IMR-90 (cell line): ENCODE data around the gene OR4N2. TPM values are rescaled to one million over a fixed set of nuclear protein-coding genes. Genes with fewer than 3 reads are reported as not detected.

Experiments used
- ATAC-seq: fragments of 200-7000 bp; cut with Tn5 transposase; 2 replicates; pipeline ENCODE4 v1.9.1; 2020; ENCODE audit warnings: low read depth, mild to moderate bottlenecking, moderate library complexity
- BruUV-seq: library from RNA; stranded (reverse); fragments of 400-500 nt; replicated peaks from 2 replicates; lab custom pipeline; 2021; lab: Mats Ljungman, UMichigan
- CTCF ChIA-PET: fragments of 300-600 bp; formaldehyde crosslinking; extraction: SDS; loops from one replicate; lab custom pipeline; 2021; ENCODE audit warnings: antibody characterized with exemption; lab: Yijun Ruan, JAX
- POLR2A ChIA-PET: fragments of 300-600 bp; sonication (Branson Sonifier 250); formaldehyde crosslinking; loops from one replicate; lab custom pipeline; 2022; ENCODE audit warnings: antibody characterized with exemption; ENCODE audit not compliant: unreplicated experiment; lab: Charles Lee
- DNase-seq: peaks from one replicate; pipeline ENCODE4 v3.0.0; 2013
- H2AFZ ChIP-seq: replicated peaks from 2 replicates; pipeline ENCODE3; 2013; ENCODE audit warnings: low read length, mild to moderate bottlenecking; ENCODE audit not compliant: poor library complexity
- H2AK5ac ChIP-seq: 2 replicates; pipeline ENCODE4 v1.6.1; 2013; ENCODE audit warnings: low read depth, low read length, inconsistent platforms
- H2AK9ac ChIP-seq: replicated peaks from 2 replicates; pipeline ENCODE3; 2013; ENCODE audit warnings: mild to moderate bottlenecking, low read depth, low read length, moderate library complexity; ENCODE audit not compliant: poor library complexity
- H2BK120ac ChIP-seq: 2 replicates; pipeline ENCODE4 v1.6.1; 2013; ENCODE audit warnings: low read depth, low read length, inconsistent platforms
- H2BK15ac ChIP-seq: 3 replicates; pipeline ENCODE4 v1.6.1; 2013; ENCODE audit warnings: low read depth, low read length, inconsistent platforms
- H2BK20ac ChIP-seq: 2 replicates; pipeline ENCODE4 v1.6.1; 2013; ENCODE audit warnings: low read depth, mild to moderate bottlenecking, inconsistent platforms, low read length, moderate library complexity
- H2BK5ac ChIP-seq: 2 replicates; pipeline ENCODE4 v1.6.1; 2013; ENCODE audit warnings: mild to moderate bottlenecking, low read depth, low read length, inconsistent platforms; ENCODE audit not compliant: poor library complexity, severe bottlenecking
- H3K14ac ChIP-seq: replicated peaks from 2 replicates; pipeline ENCODE4 v1.6.1; 2013; ENCODE audit warnings: low read depth, low read length, inconsistent platforms
- H3K18ac ChIP-seq: 2 replicates; pipeline ENCODE4 v1.6.1; 2013; ENCODE audit warnings: low read depth, low read length, control low read depth
- H3K23ac ChIP-seq: 2 replicates; pipeline ENCODE4 v1.6.1; 2013; ENCODE audit warnings: low read depth, low read length, inconsistent platforms
- H3K27ac ChIP-seq: 2 replicates; pipeline ENCODE4 v1.5.1; 2013; ENCODE audit warnings: mild to moderate bottlenecking, control low read depth, low read length; ENCODE audit not compliant: insufficient read depth
- H3K27me3 ChIP-seq: 2 replicates; pipeline ENCODE4 v1.6.1; 2013; ENCODE audit warnings: low read length; ENCODE audit not compliant: control insufficient read depth, insufficient read depth
- H3K36me3 ChIP-seq: 2 replicates; pipeline ENCODE4 v1.6.1; 2013; ENCODE audit warnings: low read length, mixed read lengths; ENCODE audit not compliant: control insufficient read depth, insufficient read depth
- H3K4ac ChIP-seq: 2 replicates; pipeline ENCODE4 v1.6.1; 2013; ENCODE audit warnings: low read depth, low read length, inconsistent platforms
- H3K4me1 ChIP-seq: 2 replicates; pipeline ENCODE4 v1.6.1; 2013; ENCODE audit warnings: low read length, mixed read lengths; ENCODE audit not compliant: control insufficient read depth, insufficient read depth
- H3K4me2 ChIP-seq: 2 replicates; pipeline ENCODE4 v1.6.1; 2013; ENCODE audit warnings: low read depth, mild to moderate bottlenecking, control low read depth, low read length, moderate library complexity
- H3K4me3 ChIP-seq: 2 replicates; pipeline ENCODE4 v1.5.1; 2013; ENCODE audit warnings: low read depth, mild to moderate bottlenecking, control low read depth, low read length, moderate library complexity; ENCODE audit not compliant: insufficient read depth
- H3K56ac ChIP-seq: 2 replicates; pipeline ENCODE4 v1.6.1; 2013; ENCODE audit warnings: low read length, inconsistent platforms; ENCODE audit not compliant: insufficient read depth; ENCODE audit errors: extremely low read depth
- H3K79me1 ChIP-seq, 2 experiments: 2 replicates each; pipeline ENCODE4 v1.6.1; 2013; ENCODE audit warnings: low read length in 2 of 2, inconsistent platforms in 1 of 2, low read depth in 1 of 2
- H3K9ac ChIP-seq: 2 replicates; pipeline ENCODE4 v1.6.1; 2013; ENCODE audit warnings: low read depth, low read length, control low read depth
- H3K9me1 ChIP-seq: 2 replicates; pipeline ENCODE4 v1.6.1; 2013; ENCODE audit warnings: low read length, inconsistent platforms; ENCODE audit not compliant: insufficient read depth
- H3K9me3 ChIP-seq: 2 replicates; pipeline ENCODE4 v1.6.1; 2013; ENCODE audit warnings: low read length; ENCODE audit not compliant: control insufficient read depth, insufficient read depth
- H4K20me1 ChIP-seq: 2 replicates; pipeline ENCODE4 v1.6.1; 2013; ENCODE audit warnings: low read length, inconsistent platforms; ENCODE audit not compliant: insufficient read depth
- H4K5ac ChIP-seq: 2 replicates; pipeline ENCODE4 v1.6.1; 2013; ENCODE audit warnings: mild to moderate bottlenecking, low read depth, low read length, control low read depth
- H4K8ac ChIP-seq, 2 experiments: 2 replicates each; pipeline ENCODE4 v1.6.1; 2013; ENCODE audit warnings: low read depth in 2 of 2, low read length in 2 of 2, control low read depth in 1 of 2, inconsistent platforms in 1 of 2
- H4K91ac ChIP-seq: 2 replicates; pipeline ENCODE4 v1.6.1; 2013; ENCODE audit warnings: low read depth, low read length, inconsistent platforms; ENCODE audit not compliant: insufficient read depth
- FOS ChIP-seq: fragments of 150-350 bp; IDR thresholded peaks from 2 replicates; pipeline ENCODE4 v1.6.1; 2016; ENCODE audit warnings: low read depth, low read length
- MAFK ChIP-seq: IDR thresholded peaks from 2 replicates; pipeline ENCODE4 v1.6.1; 2012; ENCODE audit warnings: low read depth, low read length, improper control_type of control experiment
- MXI1 ChIP-seq: IDR thresholded peaks from 2 replicates; pipeline ENCODE4 v1.6.1; 2012; ENCODE audit warnings: low read depth, mild to moderate bottlenecking, low read length, moderate library complexity, borderline replicate concordance
- POLR2A ChIP-seq: IDR thresholded peaks from 2 replicates; pipeline ENCODE4 v1.6.1; 2012; ENCODE audit warnings: mild to moderate bottlenecking, low read depth, low read length
- RAD21 ChIP-seq: IDR thresholded peaks from 2 replicates; pipeline ENCODE4 v1.6.1; 2012; ENCODE audit warnings: low read length, improper control_type of control experiment
- USF2 ChIP-seq: fragments of 150-350 bp; IDR thresholded peaks from 2 replicates; pipeline ENCODE4 v1.6.1; 2017; ENCODE audit warnings: mild to moderate bottlenecking, antibody characterized with exemption, low read length, low read depth
- WGBS, 2 experiments: methylation state at CpG; one replicate each; pipeline versions ENCODE4 v1.1.5 to v1.1.7; 2013; ENCODE audit warnings: missing lambda C conversion rate in 2 of 2; ENCODE audit not compliant: insufficient read length in 1 of 2; ENCODE audit errors: extremely low coverage in 2 of 2; 5-methylcytosine and 5-hydroxymethylcytosine counted together
- dilution Hi-C: fragments of 300-500 bp; cut with HindIII; formaldehyde crosslinking; loops from one replicate; pipeline ENCODE4 v1.14.3; 2018; ENCODE audit warnings: low sequenced_read_pairs; ENCODE audit not compliant: unreplicated experiment
- in situ Hi-C: fragments of 300-500 bp; cut with MboI; formaldehyde crosslinking; loops from 3 replicates; pipeline ENCODE4 v1.14.3; 2019; ENCODE audit warnings: low sequenced_read_pairs, inconsistent platforms, mixed read lengths
- intact Hi-C: fragments of 100-400 bp; cut with micrococcal nuclease; formaldehyde crosslinking; loops from 2 replicates; pipeline ENCODE4 v1.10.0; 2022
- polyA plus RNA-seq, 3 experiments: library from polyadenylated mRNA; depleted of rRNA; stranded (reverse); fragments of >200 nt; gene quantifications; 2 replicates each; pipeline ENCODE4 v1.2.3, GENCODE V29; 2012; ENCODE audit warnings: low replicate concordance in 1 of 3
- total RNA-seq: library from RNA; depleted of rRNA; stranded (reverse); fragments of >200 nt; gene quantifications from 2 replicates; pipeline ENCODE4 v1.2.3, GENCODE V29; 2012

Gene OR4N2
- total and polyA plus RNA-seq, 2 of the 4 experiments (the other 2 are of a cell fraction): not detected

DNA sequence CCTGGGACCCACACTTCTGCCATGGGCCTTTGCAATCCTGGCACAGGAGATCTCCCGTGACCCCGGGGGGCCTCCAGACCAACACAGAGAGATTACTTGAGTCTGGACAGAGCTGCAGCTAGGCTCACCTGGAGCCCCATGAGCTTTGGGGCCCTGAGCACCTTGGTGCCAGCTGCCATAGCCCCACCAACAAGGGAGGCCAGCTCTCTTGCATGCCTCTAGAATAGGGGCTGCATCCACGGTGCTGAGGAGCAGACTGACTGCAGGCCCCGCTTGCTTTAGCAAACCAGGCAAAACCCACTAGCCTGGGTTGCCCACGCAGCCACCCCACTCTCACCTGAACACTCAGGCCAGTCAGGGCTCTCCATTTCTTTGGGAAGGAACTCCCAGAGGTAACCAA is 3.7 kb upstream of the OR4N2 start:
- Histone ChIP-seq H3K23ac (no peak overlapping the region), H2AFZ (no peak overlapping the region), H4K91ac (no peak overlapping the region), H3K9me3 (peaks cover 33% of the 10 kb centered on the region), H3K4ac (no peak overlapping the region), H3K79me1 (no peaks in the 10 kb centered on the region), H2AK5ac (no peak overlapping the region), H2AK9ac (no peak overlapping the region), H3K14ac (no peak overlapping the region), H2BK15ac (no peak overlapping the region), H3K27ac (no peak overlapping the region), H2BK5ac (no peak overlapping the region), H3K18ac (no peak overlapping the region), H3K27me3 (no peaks in the 10 kb centered on the region), H2BK20ac (no peak overlapping the region), H3K56ac (no peak overlapping the region), H3K4me2 (no peak overlapping the region), H3K4me3 (no peak overlapping the region), H2BK120ac (no peak overlapping the region), H3K36me3 (no peaks in the 10 kb centered on the region), H4K20me1 (no peaks in the 10 kb centered on the region), H3K9me1 (no peaks in the 10 kb centered on the region), H4K5ac (no peak overlapping the region), H4K8ac (no peak overlapping the region), H3K4me1 (no peaks in the 10 kb centered on the region), H3K9ac (no peak overlapping the region)
- in situ Hi-C loops: no loop called here
- ATAC-seq (no peak), DNase-seq (no peak)
- intact Hi-C loops: no loop called here
- 57% methylated on average over 5 of the region's 5 CpGs; no CpG with 5 or more reads in 1 of the 2 experiments for WGBS, 2 experiments
- POLR2A ChIA-PET: no interaction called here
- no TSS peak for BruUV-seq
- TF ChIP-seq MXI1 (no peak), RAD21 (no peak), FOS (no peak), USF2 (no peak), POLR2A (no peak), MAFK (no peak)
- dilution Hi-C loops: no loop called here
- CTCF ChIA-PET: no interaction called here
